ENCODE measurements around the gene MADCAM1. TPM values are rescaled to one million over a fixed set of nuclear protein-coding genes. Genes with fewer than 3 reads are reported as not detected.

MADCAM1 gene
- total and polyA plus RNA-seq, 2 of the 8 experiments (the other 6 are each of a cell fraction or from before 2014, with no cell fraction given), result 2.3 to 3.0 TPM

DNA sequence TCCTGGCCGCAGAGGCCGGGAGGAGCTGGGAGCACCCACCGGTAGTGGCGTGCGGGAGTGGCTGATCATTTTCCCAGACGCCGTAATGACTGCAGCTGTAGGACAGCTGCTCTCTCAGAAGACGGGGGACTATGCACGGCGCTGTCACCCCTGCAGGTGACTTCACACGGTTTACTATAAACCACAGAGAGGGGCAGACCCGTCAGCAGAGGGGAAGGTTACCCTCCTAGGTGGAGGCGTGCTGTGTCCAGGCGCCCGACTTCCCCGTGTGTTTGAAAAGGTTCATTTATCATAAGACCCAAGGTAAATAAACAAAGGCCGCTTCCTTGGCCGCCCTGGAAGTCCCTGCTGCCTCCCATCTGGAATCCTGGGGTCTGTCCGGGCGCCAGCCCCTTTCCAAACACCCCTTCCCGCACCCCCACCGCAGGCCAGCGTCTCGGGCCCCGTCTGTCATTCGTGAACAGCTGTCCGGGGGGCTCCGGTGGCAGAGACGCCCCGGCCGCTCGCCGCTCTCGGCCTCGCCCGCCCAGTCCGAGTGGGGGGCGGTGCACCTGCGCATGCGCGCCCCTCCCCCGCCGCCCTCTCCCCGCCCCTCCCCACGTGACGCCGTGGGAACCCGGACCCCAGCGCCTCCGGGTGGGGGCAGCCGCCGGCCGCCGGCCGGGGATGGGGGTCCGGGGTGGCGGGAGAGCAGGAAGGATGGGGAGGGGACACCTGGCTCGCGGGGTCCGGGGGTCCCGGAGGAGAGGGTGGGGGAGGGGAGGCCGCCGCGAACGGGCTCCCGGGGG lies 36.4 kb upstream of the MADCAM1 start:
- H3K4ac ChIP-seq (replicated peaks; ENCODE audit: insufficient read length, low read depth, low read length), result no peak overlapping the region
- no peak overlapping the region for H2BK12ac ChIP-seq (ENCODE audit: low read depth, low read length)
- no peak overlapping the region for H3K27ac ChIP-seq (ENCODE audit: low read depth, low read length)
- peaks cover 0 to 2% of the 10 kb centered on the region in 2 experiments for H4K20me1 ChIP-seq (replicated peaks in 1 of 2; ENCODE audit: control insufficient read depth in 1 of 2, insufficient read depth in 2 of 2, low read length in 2 of 2)
- H2BK15ac ChIP-seq (ENCODE audit: low read length), result no peak overlapping the region
- H3K79me2 ChIP-seq (ENCODE audit: control insufficient read depth in 1 of 2, insufficient read depth in 2 of 2, low read length in 2 of 2), result no peaks in the 10 kb centered on the region
- peaks cover 8% of the 10 kb centered on the region; the same call in 1 of the 2 replicates for H3K23me2 ChIP-seq (ENCODE audit: low read depth, low read length)
- H4K8ac ChIP-seq (ENCODE audit: extremely low read depth, insufficient read depth, low read length), result peak overlapping the region; percentile 22
- H3K9ac ChIP-seq (replicated peaks in 1 of 4; ENCODE audit: extremely low read depth in 1 of 4, low read depth in 3 of 4, low read length in 3 of 4), result peak overlapping the region in 1 of 4 experiments; percentile 24; a peak in 2 of 7 replicates
- H3K18ac ChIP-seq (ENCODE audit: extremely low read depth, low read length), result no peak overlapping the region; the same call in 1 of the 2 replicates
- CTCF ChIA-PET (ENCODE audit: partially characterized antibody), result no interaction called here
- H2BK5ac ChIP-seq (ENCODE audit: low read depth, low read length), result no peak overlapping the region
- H4K91ac ChIP-seq (replicated peaks; ENCODE audit: insufficient read length, low read length), result no peak overlapping the region
- no peak overlapping the region for H2BK20ac ChIP-seq (ENCODE audit: low read length)
- peak overlapping the region; percentile 89 to 96 for H3K4me2 ChIP-seq (ENCODE audit: insufficient read depth in 1 of 2, low read depth in 2 of 2, low read length in 2 of 2)
- no peaks in the 10 kb centered on the region for H3K36me3 ChIP-seq (ENCODE audit: control insufficient read depth in 2 of 4, insufficient read depth in 4 of 4, low read length in 3 of 4)
- DNase-seq (ENCODE audit: low read depth in 1 of 2, low spot score in 2 of 2), result peak in 1 of 2 experiments; percentile 85
- H3K4me1 ChIP-seq (replicated peaks in 1 of 4; ENCODE audit: control insufficient read depth in 3 of 4, insufficient read depth in 4 of 4, low read length in 3 of 4), result peaks cover 1 to 10% (median 2%) of the 10 kb centered on the region in 4 experiments; a peak in 3 of 7 replicates
- no peak overlapping the region for H2BK120ac ChIP-seq (replicated peaks; ENCODE audit: low read depth, low read length)
- no peak overlapping the region for H2AFZ ChIP-seq (ENCODE audit: low read length)
- no peaks in the 10 kb centered on the region for H3K79me1 ChIP-seq (ENCODE audit: low read depth, low read length)
- H3K27me3 ChIP-seq (replicated peaks in 1 of 4; ENCODE audit: control insufficient read depth in 3 of 4, extremely low read depth in 1 of 4, insufficient read depth in 3 of 4, low read length in 3 of 4), result peaks cover 7 to 32% (median 27%) of the 10 kb centered on the region in 4 experiments
- 12% methylated on average over 27 of the region's 66 CpGs; no CpG with 5 or more reads in 1 of the 2 experiments for WGBS, 2 experiments (ENCODE audit: extremely low coverage in 1 of 2, insufficient coverage in 1 of 2, insufficient read length in 1 of 2, insufficient replicate concordance in 2 of 2, low coverage in 1 of 2, low lambda C conversion rate in 2 of 2, missing lambda C conversion rate in 1 of 2)
- H3K4me3 ChIP-seq (ENCODE audit: extremely low read depth in 1 of 4, insufficient read depth in 2 of 4, low read depth in 3 of 4, low read length in 4 of 4), result peak overlapping the region; percentile 58 to 87 (median 66)
- no peak overlapping the region for H2AK5ac ChIP-seq (ENCODE audit: low read depth, low read length)
- FAIRE-seq, result no peak
- no peak overlapping the region for H3K23ac ChIP-seq (ENCODE audit: insufficient read length)
- no peak overlapping the region for H3K14ac ChIP-seq (ENCODE audit: insufficient read length)
- H3K56ac ChIP-seq (replicated peaks; ENCODE audit: insufficient read length, low read depth, low read length), result no peak overlapping the region
- POLR2A ChIA-PET (ENCODE audit: partially characterized antibody), result interaction anchor here (0.9 to 1.0 kb wide), 2 partner anchors 23 to 24 kb away, joined by 3 read pairs; no protein-coding TSS in a partner anchor
- no peaks in the 10 kb centered on the region for H3K9me3 ChIP-seq (ENCODE audit: insufficient read depth in 2 of 2, low read depth in 1 of 2, low read length in 1 of 2)
- no peak overlapping the region for H4K5ac ChIP-seq (ENCODE audit: insufficient read length, low read depth, low read length)
- no peak for TF ChIP-seq TAF1 (IDR thresholded peaks at IDR 0.05; ENCODE audit: low read depth, low read length)
- TF ChIP-seq CEBPB (IDR thresholded peaks at IDR 0.05; ENCODE audit: low read depth, low read length), result no peak
- TF ChIP-seq CHD1 (IDR thresholded peaks at IDR 0.05; ENCODE audit: low read depth, low read length), result no peak
- TF ChIP-seq TBP (IDR thresholded peaks at IDR 0.05; ENCODE audit: low read depth, low read length), result no peak
- TF ChIP-seq, protein P1, sequence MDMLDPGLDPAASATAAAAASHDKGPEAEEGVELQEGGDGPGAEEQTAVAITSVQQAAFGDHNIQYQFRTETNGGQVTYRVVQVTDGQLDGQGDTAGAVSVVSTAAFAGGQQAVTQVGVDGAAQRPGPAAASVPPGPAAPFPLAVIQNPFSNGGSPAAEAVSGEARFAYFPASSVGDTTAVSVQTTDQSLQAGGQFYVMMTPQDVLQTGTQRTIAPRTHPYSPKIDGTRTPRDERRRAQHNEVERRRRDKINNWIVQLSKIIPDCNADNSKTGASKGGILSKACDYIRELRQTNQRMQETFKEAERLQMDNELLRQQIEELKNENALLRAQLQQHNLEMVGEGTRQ (IDR thresholded peaks at IDR 0.05; ENCODE audit: low read length), result peak; percentile 36
- no peak for TF ChIP-seq ASH2L (IDR thresholded peaks at IDR 0.05; ENCODE audit: low read length)
- TF ChIP-seq GABPA (IDR thresholded peaks at IDR 0.05; ENCODE audit: borderline replicate concordance, insufficient read depth, low read length), result no peak
- TF ChIP-seq SAP30 (IDR thresholded peaks at IDR 0.05; ENCODE audit: insufficient read depth, insufficient replicate concordance, low read length), result no peak
- no peak for TF ChIP-seq KDM5A (IDR thresholded peaks at IDR 0.05; ENCODE audit: low read length)
- no peak for TF ChIP-seq HDAC6 (IDR thresholded peaks at IDR 0.05; ENCODE audit: low read depth, low read length)
- TF ChIP-seq JUND (IDR thresholded peaks at IDR 0.05; ENCODE audit: low read length), result no peak
- TF ChIP-seq KDM1A (IDR thresholded peaks at IDR 0.05; ENCODE audit: borderline replicate concordance, low read length), result no peak
